AG10803 (cell line): Measurements from ENCODE around the gene ZNF226.
"Not testable (repeated sequence)": the region's sequence is repeated elsewhere in the genome, so short reads cannot be mapped to it uniquely, and the experiment has no call there.

Experiments used
- DNase-seq: peaks from one replicate; pipeline ENCODE4 v3.0.0; 2010; ENCODE audit warnings: low read depth
- H3K4me3 ChIP-seq: 2 replicates; pipeline ENCODE4 v1.5.1; 2011; ENCODE audit warnings: mild to moderate bottlenecking, low read length, control low read depth
- TF ChIP-seq, protein P1 (sequence below): conservative IDR thresholded peaks from 2 replicates; pipeline ENCODE4 v1.5.1; 2011; ENCODE audit warnings: mild to moderate bottlenecking, low read length, control low read depth, inconsistent platforms

ZNF226 gene

GRCh38 chr19:44156475-44156874 is 8.4 kb upstream of the ZNF226 start:
- no peak for DNase-seq
- H3K4me3 ChIP-seq = no peak overlapping the region

DNA sequence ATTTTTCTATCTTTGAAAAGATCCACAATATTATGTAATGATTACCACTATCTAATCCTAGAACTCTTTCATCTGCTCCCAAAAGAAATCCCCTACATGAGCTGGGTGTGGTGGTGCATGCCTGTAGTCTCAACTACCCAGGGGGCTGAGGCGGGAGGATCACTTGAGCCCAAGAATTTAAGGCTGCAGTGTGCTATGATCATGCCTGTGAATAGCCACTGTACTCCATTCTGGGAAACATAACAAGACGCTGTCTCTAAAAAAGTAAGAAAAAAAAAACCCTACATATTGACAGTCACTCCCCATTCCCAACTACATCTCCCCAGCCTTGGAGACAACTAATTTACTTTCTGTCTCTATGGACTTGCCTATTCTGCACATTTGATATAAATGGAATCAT is 1.1 kb upstream of the ZNF226 start:
- DNase-seq = no peak
- no peak overlapping the region for H3K4me3 ChIP-seq
- TF ChIP-seq, protein P1, sequence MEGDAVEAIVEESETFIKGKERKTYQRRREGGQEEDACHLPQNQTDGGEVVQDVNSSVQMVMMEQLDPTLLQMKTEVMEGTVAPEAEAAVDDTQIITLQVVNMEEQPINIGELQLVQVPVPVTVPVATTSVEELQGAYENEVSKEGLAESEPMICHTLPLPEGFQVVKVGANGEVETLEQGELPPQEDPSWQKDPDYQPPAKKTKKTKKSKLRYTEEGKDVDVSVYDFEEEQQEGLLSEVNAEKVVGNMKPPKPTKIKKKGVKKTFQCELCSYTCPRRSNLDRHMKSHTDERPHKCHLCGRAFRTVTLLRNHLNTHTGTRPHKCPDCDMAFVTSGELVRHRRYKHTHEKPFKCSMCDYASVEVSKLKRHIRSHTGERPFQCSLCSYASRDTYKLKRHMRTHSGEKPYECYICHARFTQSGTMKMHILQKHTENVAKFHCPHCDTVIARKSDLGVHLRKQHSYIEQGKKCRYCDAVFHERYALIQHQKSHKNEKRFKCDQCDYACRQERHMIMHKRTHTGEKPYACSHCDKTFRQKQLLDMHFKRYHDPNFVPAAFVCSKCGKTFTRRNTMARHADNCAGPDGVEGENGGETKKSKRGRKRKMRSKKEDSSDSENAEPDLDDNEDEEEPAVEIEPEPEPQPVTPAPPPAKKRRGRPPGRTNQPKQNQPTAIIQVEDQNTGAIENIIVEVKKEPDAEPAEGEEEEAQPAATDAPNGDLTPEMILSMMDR = no peak

More at GRCh38 chr19:44156475-44156874, 8.4 kb upstream of the ZNF226 start:
- TF ChIP-seq, protein P1 = no peak

GRCh38 chr19:44164327-44164672 is 600 bp upstream of the ZNF226 start:
- TF ChIP-seq, protein P1 = no peak
- H3K4me3 ChIP-seq = peak overlapping the region; percentile 98
- no peak for DNase-seq

DNA sequence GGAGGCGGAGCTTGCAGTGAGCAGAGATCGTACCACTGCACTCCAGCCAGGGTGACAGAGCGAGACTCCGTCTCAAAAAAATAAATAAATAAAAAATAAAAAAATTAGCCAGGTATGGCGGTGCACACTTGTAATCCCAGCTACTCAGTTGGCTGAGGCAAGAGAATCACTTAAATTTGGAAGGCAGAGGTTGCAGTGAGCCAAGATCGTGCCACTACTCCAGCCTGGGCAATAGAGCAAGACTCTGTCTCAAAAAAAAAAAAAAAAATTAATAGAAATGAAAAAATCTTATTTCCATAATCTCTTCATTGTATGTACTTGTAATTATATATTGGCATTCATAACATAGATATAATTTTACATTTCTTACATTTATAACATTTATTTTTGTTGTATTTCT is 5.8 kb downstream of the ZNF226 start:
- not testable (repeated sequence) for DNase-seq, H3K4me3 ChIP-seq

- TF ChIP-seq, protein P1 = no peak
- H3K4me3 ChIP-seq = no peak overlapping the region
- DNase-seq = no peak
Measured at GRCh38 chr19:44176590-44176989, 11.7 kb downstream of the ZNF226 start.

- no peak overlapping the region for H3K4me3 ChIP-seq
- TF ChIP-seq, protein P1 = no peak
- DNase-seq = no peak
Measured at GRCh38 chr19:44180968-44181367, 16.1 kb downstream of the ZNF226 start.

- H3K4me3 ChIP-seq = no peak overlapping the region
- DNase-seq = no peak
- TF ChIP-seq, protein P1 = no peak
Measured at GRCh38 chr19:44182145-44182544, 17.2 kb downstream of the ZNF226 start.

DNA sequence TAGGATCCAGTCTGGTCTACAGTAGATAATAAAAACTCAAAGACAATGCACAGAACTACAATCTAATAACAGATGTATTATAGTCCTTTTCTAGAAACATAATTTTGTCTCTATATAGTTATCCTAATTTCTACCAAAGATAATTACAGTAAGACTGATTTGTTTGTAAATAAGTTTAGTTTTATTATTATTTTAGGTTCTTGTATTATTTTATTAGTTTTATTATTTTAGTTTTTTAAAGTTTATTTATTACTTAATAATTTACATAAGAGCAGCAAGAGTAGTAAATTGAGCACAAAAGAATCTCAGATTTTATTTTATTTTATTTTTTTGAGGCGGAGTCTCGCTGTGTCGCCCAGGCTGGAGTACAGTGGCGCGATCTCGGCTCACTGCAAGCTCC is 25.1 kb downstream of the ZNF226 start:
- TF ChIP-seq, protein P1 = no peak
- no peak for DNase-seq
- H3K4me3 ChIP-seq = no peak overlapping the region
